Fibroblast of lung (primary cell): ENCODE data around the gene NUDT19. TPM values are rescaled to one million over a fixed set of nuclear protein-coding genes. Genes with fewer than 3 reads are reported as not detected.

Source experiments
- DNase-seq, 2 donors: peaks; one replicate each; pipeline versions ENCODE4 v3.0.0 to v3.0.0-alpha.2; 2010; ENCODE audit warnings: low read depth in 2 of 2
- H2AFZ ChIP-seq: 2 replicates; pipeline ENCODE4 v1.5.1; 2012; ENCODE audit warnings: low read length, control low read depth, inconsistent platforms
- H3K27ac ChIP-seq: 2 replicates; pipeline ENCODE4 v1.5.1; 2011; ENCODE audit warnings: low read length, control low read depth; ENCODE audit not compliant: insufficient read depth
- H3K27me3 ChIP-seq: 2 replicates; pipeline ENCODE4 v1.5.1; 2011; ENCODE audit warnings: mild to moderate bottlenecking, low read length; ENCODE audit not compliant: control insufficient read depth, insufficient read depth
- H3K36me3 ChIP-seq: 2 replicates; pipeline ENCODE4 v1.5.1; 2011; ENCODE audit warnings: low read length; ENCODE audit not compliant: control insufficient read depth, insufficient read depth
- H3K4me1 ChIP-seq: 2 replicates; pipeline ENCODE4 v1.5.1; 2011; ENCODE audit warnings: low read length; ENCODE audit not compliant: control insufficient read depth, insufficient read depth; ENCODE audit errors: extremely low read depth
- H3K4me2 ChIP-seq: 2 replicates; pipeline ENCODE4 v1.5.1; 2011; ENCODE audit warnings: low read length, control low read depth; ENCODE audit not compliant: insufficient read depth; ENCODE audit errors: extremely low read depth
- H3K4me3 ChIP-seq, 4 experiments: fragments of 200-600 bp in 1 of 4; sonication (generic) in 1 of 4; replicated peaks in 1 of 4; 2 replicates each; pipeline ENCODE4 v1.5.1; 2011 to 2016; ENCODE audit warnings: low read length in 4 of 4, low read depth in 3 of 4, mild to moderate bottlenecking in 3 of 4, control low read depth in 2 of 4, inconsistent platforms in 1 of 4, mixed read lengths in 1 of 4; ENCODE audit not compliant: insufficient read depth in 1 of 4; ENCODE audit errors: control extremely low read depth in 1 of 4
- H3K79me2 ChIP-seq: 2 replicates; pipeline ENCODE4 v1.5.1; 2012; ENCODE audit warnings: mild to moderate bottlenecking, low read length, inconsistent platforms; ENCODE audit not compliant: control insufficient read depth, insufficient read depth
- H3K9ac ChIP-seq: 2 replicates; pipeline ENCODE4 v1.5.1; 2011; ENCODE audit warnings: mild to moderate bottlenecking, low read length, control low read depth; ENCODE audit not compliant: insufficient read depth
- H3K9me3 ChIP-seq: 2 replicates; pipeline ENCODE4 v1.5.1; 2012; ENCODE audit warnings: low read depth, low read length; ENCODE audit not compliant: control insufficient read depth, insufficient read depth
- H4K20me1 ChIP-seq: 2 replicates; pipeline ENCODE4 v1.5.1; 2011; ENCODE audit warnings: low read length; ENCODE audit not compliant: control insufficient read depth, insufficient read depth; ENCODE audit errors: extremely low read depth
- CTCF ChIP-seq, 2 donors: IDR thresholded peaks in 1 of 2; conservative IDR thresholded peaks in 1 of 2; 1 replicate in 1 of 2; 2 replicates in 1 of 2; pipeline ENCODE4 v1.5.1; 2011 to 2012; ENCODE audit warnings: low read length in 2 of 2, control low read depth in 1 of 2, inconsistent platforms in 1 of 2, low read depth in 1 of 2, mild to moderate bottlenecking in 1 of 2
- EZH2 ChIP-seq: IDR thresholded peaks from 2 replicates; pipeline ENCODE4 v1.5.1; 2012; ENCODE audit warnings: low read length, control low read depth, mild to moderate bottlenecking; ENCODE audit errors: missing control alignments
- polyA plus RNA-seq, 2 donors: library from polyadenylated mRNA; depleted of rRNA in 1 of 2; stranded (reverse) in 1 of 2; unstranded in 1 of 2; fragments of >200 nt; gene quantifications; 2 replicates each; pipeline ENCODE4 v1.2.1, GENCODE V29; 2011 to 2012; ENCODE audit warnings: missing spikeins in 1 of 2
- total RNA-seq: library from RNA; depleted of rRNA; stranded (reverse); fragments of >200 nt; gene quantifications from 2 replicates; pipeline ENCODE4 v1.2.1, GENCODE V29; 2014

Gene NUDT19
- total and polyA plus RNA-seq, 2 donors (not counting 1 experiment from before 2014, with no cell fraction given), result 7.8 to 8.2 TPM

GRCh38 chr19:32675720-32676185 lies 15.9 kb upstream of the NUDT19 start, which contains the start of gene RGS9BP:
RGS9BP (plus strand) TSS chr19:32675848; CDS start chr19:32676264, 416 bp downstream.
- TF ChIP-seq CTCF (conservative IDR thresholded peaks at IDR 0.05 in 1 of 2, IDR thresholded peaks at IDR 0.05 in 1 of 2; ENCODE audit: low read depth in 1 of 2, low read length in 2 of 2) (no peak), EZH2 (no peak)
- Histone ChIP-seq H3K27me3 (peaks cover 24% of the 10 kb centered on the region), H3K4me3 (peak within 1 kb of the TSS; percentile 83 to 94 (median 88)), H4K20me1 (no peaks in the 10 kb centered on the region), H2AFZ (peak within 1 kb of the TSS; percentile 98), H3K4me2 (peak within 1 kb of the TSS; percentile 93), H3K27ac (peak within 1 kb of the TSS; percentile 71), H3K9ac (peak within 1 kb of the TSS; percentile 72), H3K9me3 (no peaks in the 10 kb centered on the region), H3K36me3 (no peaks in the 10 kb centered on the region), H3K4me1 (no peaks in the 10 kb centered on the region), H3K79me2 (peaks cover 31% of the 10 kb centered on the region)
- peak; percentile 45 to 72 for DNase-seq

- Histone ChIP-seq H3K79me2 (peaks cover 27% of the 10 kb centered on the region), H3K4me2 (peak overlapping the region; percentile 35), H3K4me3 (peak overlapping the region in 1 of 4 experiments; percentile 94), H2AFZ (peak overlapping the region; percentile 82), H3K9ac (no peak overlapping the region), H3K36me3 (no peaks in the 10 kb centered on the region), H3K27ac (no peak overlapping the region), H3K27me3 (peaks cover 24% of the 10 kb centered on the region), H3K9me3 (no peaks in the 10 kb centered on the region), H4K20me1 (no peaks in the 10 kb centered on the region), H3K4me1 (no peaks in the 10 kb centered on the region)
- DNase-seq, result no peak
- TF ChIP-seq CTCF (conservative IDR thresholded peaks at IDR 0.05 in 1 of 2, IDR thresholded peaks at IDR 0.05 in 1 of 2; ENCODE audit: low read depth in 1 of 2, low read length in 2 of 2), result no peak
- peak; percentile 98 for TF ChIP-seq EZH2
These were observed 15.3 kb upstream of the NUDT19 start for GRCh38 chr19:32676186-32676894.

GRCh38 chr19:32676895-32677359 lies 14.7 kb upstream of the NUDT19 start:
- H3K9me3 ChIP-seq, result no peaks in the 10 kb centered on the region
- H2AFZ ChIP-seq, result no peak overlapping the region
- H3K4me2 ChIP-seq, result no peak overlapping the region
- H3K4me1 ChIP-seq, result no peaks in the 10 kb centered on the region
- H3K27ac ChIP-seq, result no peak overlapping the region
- no peak for DNase-seq
- peaks cover 26% of the 10 kb centered on the region for H3K79me2 ChIP-seq
- no peak for TF ChIP-seq EZH2
- TF ChIP-seq CTCF (conservative IDR thresholded peaks at IDR 0.05 in 1 of 2, IDR thresholded peaks at IDR 0.05 in 1 of 2; ENCODE audit: low read depth in 1 of 2, low read length in 2 of 2), result no peak
- peaks cover 24% of the 10 kb centered on the region for H3K27me3 ChIP-seq
- no peaks in the 10 kb centered on the region for H4K20me1 ChIP-seq
- H3K36me3 ChIP-seq, result no peaks in the 10 kb centered on the region
- H3K4me3 ChIP-seq, result no peak overlapping the region
- no peak overlapping the region for H3K9ac ChIP-seq
